Glutamatergic neuron (in vitro differentiated cells): ENCODE data around the gene DIPK1B. TPM values are rescaled to one million over a fixed set of nuclear protein-coding genes. Genes with fewer than 3 reads are reported as not detected.

ENCODE experiments used
- DNase-seq: peaks from one replicate; pipeline ENCODE4 v3.0.0; 2022
- H3K27ac Mint-ChIP-seq: one replicate; pipeline ENCODE4 v1.8.0; 2020; ENCODE audit warnings: mild to moderate bottlenecking, mixed read lengths, inconsistent platforms; ENCODE audit not compliant: unreplicated experiment
- H3K27me3 Mint-ChIP-seq: one replicate; pipeline ENCODE4 v1.8.0; 2020; ENCODE audit warnings: mild to moderate bottlenecking, moderate library complexity, mixed read lengths, inconsistent platforms; ENCODE audit not compliant: unreplicated experiment
- H3K36me3 Mint-ChIP-seq: one replicate; pipeline ENCODE4 v1.8.0; 2020; ENCODE audit warnings: mild to moderate bottlenecking, mixed read lengths, inconsistent platforms; ENCODE audit not compliant: unreplicated experiment
- H3K4me1 Mint-ChIP-seq: one replicate; pipeline ENCODE4 v1.8.0; 2020; ENCODE audit warnings: mild to moderate bottlenecking, low read depth, mixed read lengths, inconsistent platforms; ENCODE audit not compliant: unreplicated experiment
- H3K4me3 Mint-ChIP-seq: one replicate; pipeline ENCODE4 v1.8.0; 2020; ENCODE audit warnings: mild to moderate bottlenecking, mixed read lengths, inconsistent platforms; ENCODE audit not compliant: unreplicated experiment
- H3K9me3 Mint-ChIP-seq: one replicate; pipeline ENCODE4 v1.8.0; 2020; ENCODE audit warnings: mild to moderate bottlenecking, moderate library complexity, mixed read lengths, inconsistent platforms; ENCODE audit not compliant: unreplicated experiment
- total RNA-seq: library from RNA; stranded (reverse); fragmentation: NEBNext Ultra II Directional; extraction: Animal tissue kit (Norgen Biotek cat#: 25700); gene quantifications from one replicate; pipeline ENCODE4 v1.2.1, GENCODE V29; 2021; ENCODE audit not compliant: unreplicated experiment
- TF ChIP-seq, protein P1 (sequence below): fragments of 200-600 bp; sonication (generic); IDR thresholded peaks from one replicate; pipeline ENCODE4 v1.5.0; 2021; ENCODE audit not compliant: partially characterized antibody, unreplicated experiment

The DIPK1B gene
- total RNA-seq, 1 donor from 2014 or later = 71.3 TPM

DNA sequence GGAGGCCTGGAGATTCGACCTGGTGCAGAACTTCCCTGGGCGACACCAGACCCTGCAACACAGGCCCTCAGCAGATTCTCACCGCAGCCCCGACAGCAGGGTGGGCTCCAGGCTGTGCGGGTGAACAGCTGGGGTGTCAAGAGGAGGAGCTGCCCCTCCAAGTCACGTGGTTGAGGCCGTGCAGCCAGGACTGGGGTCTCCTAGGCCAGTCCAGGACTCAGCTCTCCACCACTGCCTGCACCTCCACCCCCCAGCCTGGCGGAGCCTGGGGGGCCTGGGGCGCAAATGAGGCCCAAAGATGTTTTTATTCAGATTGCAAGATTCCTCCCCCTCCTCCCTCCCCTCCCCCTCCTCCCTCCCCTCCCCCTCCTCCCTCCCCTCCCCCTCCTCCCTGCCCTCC lies 15.9 kb upstream of the DIPK1B start:
- no peaks in the 10 kb centered on the region for H3K36me3 Mint-ChIP-seq
- TF ChIP-seq, protein P1, sequence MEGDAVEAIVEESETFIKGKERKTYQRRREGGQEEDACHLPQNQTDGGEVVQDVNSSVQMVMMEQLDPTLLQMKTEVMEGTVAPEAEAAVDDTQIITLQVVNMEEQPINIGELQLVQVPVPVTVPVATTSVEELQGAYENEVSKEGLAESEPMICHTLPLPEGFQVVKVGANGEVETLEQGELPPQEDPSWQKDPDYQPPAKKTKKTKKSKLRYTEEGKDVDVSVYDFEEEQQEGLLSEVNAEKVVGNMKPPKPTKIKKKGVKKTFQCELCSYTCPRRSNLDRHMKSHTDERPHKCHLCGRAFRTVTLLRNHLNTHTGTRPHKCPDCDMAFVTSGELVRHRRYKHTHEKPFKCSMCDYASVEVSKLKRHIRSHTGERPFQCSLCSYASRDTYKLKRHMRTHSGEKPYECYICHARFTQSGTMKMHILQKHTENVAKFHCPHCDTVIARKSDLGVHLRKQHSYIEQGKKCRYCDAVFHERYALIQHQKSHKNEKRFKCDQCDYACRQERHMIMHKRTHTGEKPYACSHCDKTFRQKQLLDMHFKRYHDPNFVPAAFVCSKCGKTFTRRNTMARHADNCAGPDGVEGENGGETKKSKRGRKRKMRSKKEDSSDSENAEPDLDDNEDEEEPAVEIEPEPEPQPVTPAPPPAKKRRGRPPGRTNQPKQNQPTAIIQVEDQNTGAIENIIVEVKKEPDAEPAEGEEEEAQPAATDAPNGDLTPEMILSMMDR = no peak
- peaks cover 10% of the 10 kb centered on the region for H3K4me1 Mint-ChIP-seq
- peaks cover 8% of the 10 kb centered on the region for H3K27me3 Mint-ChIP-seq
- H3K4me3 Mint-ChIP-seq = no peak overlapping the region
- H3K9me3 Mint-ChIP-seq = peaks cover 4% of the 10 kb centered on the region
- peak overlapping the region; percentile 89 for H3K27ac Mint-ChIP-seq
- peak; percentile 62 for DNase-seq

DNA sequence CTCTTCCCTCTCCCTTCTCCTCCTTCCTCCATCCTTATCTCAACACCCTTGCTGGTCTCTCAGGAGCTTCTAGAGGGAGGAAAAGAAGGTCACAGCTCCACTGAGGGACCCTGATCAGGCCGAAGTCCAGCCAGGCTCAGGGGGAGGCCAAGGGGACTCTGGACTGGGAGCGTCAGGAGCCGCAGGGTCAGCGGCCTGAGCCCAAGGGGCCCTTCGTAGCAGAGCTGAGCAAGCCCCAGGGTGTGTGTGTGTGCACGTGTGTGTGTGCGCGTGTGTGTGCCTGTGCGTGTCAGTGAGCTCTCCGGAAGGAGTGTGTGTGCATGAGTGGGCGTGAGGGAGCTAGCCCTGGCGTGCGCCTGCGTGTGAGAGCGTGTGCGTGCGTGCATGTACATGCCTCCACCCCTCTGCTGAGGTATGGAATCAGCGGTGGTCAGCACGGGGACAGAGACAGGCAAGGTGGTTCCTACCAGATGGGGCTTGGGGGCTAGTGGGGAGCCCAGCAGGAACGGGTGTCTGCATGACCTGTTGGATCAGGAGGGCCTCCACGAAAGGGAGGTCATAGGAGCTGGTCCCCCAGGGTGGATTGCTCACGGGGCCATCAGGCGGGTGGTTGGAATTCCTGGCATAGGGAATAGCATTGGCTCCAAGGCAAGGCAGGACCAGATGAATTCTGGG lies 15.1 kb upstream of the DIPK1B start:
- peaks cover 10% of the 10 kb centered on the region for H3K4me1 Mint-ChIP-seq
- TF ChIP-seq, protein P1 = no peak
- no peak for DNase-seq
- peak overlapping the region; percentile 78 for H3K27ac Mint-ChIP-seq
- H3K27me3 Mint-ChIP-seq = peaks cover 8% of the 10 kb centered on the region
- no peak overlapping the region for H3K4me3 Mint-ChIP-seq
- H3K9me3 Mint-ChIP-seq = peaks cover 4% of the 10 kb centered on the region
- H3K36me3 Mint-ChIP-seq = no peaks in the 10 kb centered on the region

DNA sequence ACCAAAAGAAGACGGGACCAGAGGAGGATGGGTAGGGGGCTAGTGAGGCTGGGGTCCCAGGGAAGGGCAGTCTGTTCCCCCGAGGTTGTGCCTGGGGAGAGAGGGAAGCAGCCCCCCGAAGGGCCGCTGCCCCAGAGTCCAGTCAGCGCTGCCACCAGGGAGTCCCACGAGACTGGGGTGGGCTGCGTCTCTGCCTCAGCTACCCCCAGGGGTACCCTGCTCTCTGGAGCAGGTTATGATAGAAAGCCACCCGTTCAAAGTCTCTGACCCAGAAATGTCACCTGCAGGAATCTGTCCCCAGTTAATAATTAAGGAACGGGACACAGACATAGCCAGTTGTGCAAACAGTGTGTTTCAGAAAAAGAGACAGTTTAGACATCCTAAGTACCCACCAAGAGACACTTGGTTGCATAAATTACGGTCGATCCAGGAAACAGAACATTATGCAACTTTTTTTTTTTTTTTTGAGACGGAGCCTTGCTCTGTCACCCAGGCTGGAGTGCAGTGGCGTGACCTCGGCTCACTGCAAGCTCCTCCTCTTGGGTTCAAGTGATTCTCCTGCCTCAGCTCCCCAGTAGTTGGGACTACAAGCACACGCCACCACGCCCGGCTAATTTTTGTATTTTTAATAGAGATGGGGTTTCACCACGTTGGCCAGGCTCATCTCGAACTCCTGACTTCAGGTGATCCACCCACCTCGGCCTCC lies 14.4 kb upstream of the DIPK1B start:
- no peak overlapping the region for H3K4me3 Mint-ChIP-seq
- peaks cover 4% of the 10 kb centered on the region for H3K9me3 Mint-ChIP-seq
- TF ChIP-seq, protein P1 = no peak
- H3K27me3 Mint-ChIP-seq = peaks cover 7% of the 10 kb centered on the region
- H3K36me3 Mint-ChIP-seq = no peaks in the 10 kb centered on the region
- H3K27ac Mint-ChIP-seq = no peak overlapping the region
- H3K4me1 Mint-ChIP-seq = peaks cover 10% of the 10 kb centered on the region
- no peak for DNase-seq

DNA sequence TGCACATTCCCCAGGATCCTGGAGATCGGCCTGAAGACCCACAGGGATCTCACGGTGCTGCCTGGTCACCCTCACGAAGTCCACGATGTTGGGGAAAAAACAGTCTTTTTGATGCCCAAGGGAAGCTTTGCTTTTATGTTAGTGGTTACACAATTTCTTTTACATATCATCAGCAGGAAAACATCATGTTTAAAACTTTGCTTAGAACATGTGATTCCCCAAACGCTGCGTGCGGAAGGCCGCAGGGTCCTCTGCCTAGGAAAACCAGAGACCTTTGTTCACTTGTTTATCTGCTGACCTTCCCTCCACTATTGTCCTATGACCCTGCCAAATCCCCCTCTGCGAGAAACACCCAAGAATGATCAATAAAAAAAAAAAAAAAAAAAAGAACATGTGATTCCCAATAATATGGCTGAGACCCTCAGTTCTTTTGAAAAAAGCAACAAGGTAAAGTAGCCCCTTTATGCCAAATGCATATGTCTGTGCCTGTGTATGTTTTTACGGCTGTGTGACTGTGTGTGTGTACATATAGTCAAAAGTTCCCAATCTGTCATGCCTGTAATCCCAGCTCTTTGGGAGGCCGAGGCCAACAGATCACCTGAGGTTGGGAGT lies 13.6 kb upstream of the DIPK1B start:
- H3K4me3 Mint-ChIP-seq = no peak overlapping the region
- TF ChIP-seq, protein P1 = no peak
- peaks cover 13% of the 10 kb centered on the region for H3K4me1 Mint-ChIP-seq
- H3K36me3 Mint-ChIP-seq = no peaks in the 10 kb centered on the region
- H3K9me3 Mint-ChIP-seq = peaks cover 4% of the 10 kb centered on the region
- no peak for DNase-seq
- H3K27ac Mint-ChIP-seq = no peak overlapping the region
- H3K27me3 Mint-ChIP-seq = peaks cover 5% of the 10 kb centered on the region

DNA sequence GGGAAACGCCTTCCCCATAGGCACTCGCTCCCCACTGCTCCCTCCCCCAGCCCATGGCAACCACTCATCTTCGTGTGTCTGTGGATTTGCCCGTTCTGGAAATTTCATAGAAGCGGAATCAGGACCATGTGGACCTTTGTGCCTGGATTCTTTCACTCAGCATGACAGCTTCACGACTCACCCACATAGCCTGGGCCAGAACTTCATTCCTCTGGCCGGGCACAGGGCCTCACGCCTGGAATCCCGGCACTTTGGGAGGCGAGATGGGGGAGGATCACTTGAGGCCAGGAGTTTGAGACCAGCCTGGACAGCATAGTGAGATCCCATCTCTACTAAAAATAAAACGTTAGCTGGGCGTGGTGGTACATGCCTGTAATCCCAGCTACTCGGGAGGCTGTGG lies 12.1 kb upstream of the DIPK1B start:
- Mint-ChIP-seq H3K27ac (no peak overlapping the region), H3K27me3 (peaks cover 5% of the 10 kb centered on the region), H3K36me3 (no peaks in the 10 kb centered on the region), H3K4me3 (no peak overlapping the region), H3K4me1 (peaks cover 10% of the 10 kb centered on the region), H3K9me3 (peaks cover 4% of the 10 kb centered on the region)
- TF ChIP-seq, protein P1 = no peak
- DNase-seq = no peak
